Endothelial cell of umbilical vein (primary cell): Measurements from ENCODE around the gene MCF2L. TPM values are rescaled to one million over a fixed set of nuclear protein-coding genes. Genes with fewer than 3 reads are reported as not detected.

Experiments used
- BruUV-seq: library from RNA; stranded (reverse); fragments of 400-500 nt; replicated peaks from 2 replicates; lab custom pipeline; 2021; lab: Mats Ljungman, UMichigan
- CTCF ChIA-PET: fragments of 300-600, 350-600 bp; sonication (Branson Sonifier 250); formaldehyde crosslinking; loops from one replicate; lab custom pipeline; 2021; ENCODE audit warnings: antibody characterized with exemption, inconsistent platforms; lab: Charles Lee
- POLR2A ChIA-PET: fragments of 300-600, 350-600 bp; sonication (Branson Sonifier 250); formaldehyde crosslinking; loops from one replicate; lab custom pipeline; 2021; ENCODE audit warnings: antibody characterized with exemption, inconsistent platforms; lab: Charles Lee
- DNase-seq: peaks from one replicate; pipeline ENCODE4 v3.0.0-alpha.2; 2011; ENCODE audit warnings: low read depth, low spot score
- FAIRE-seq: peaks from 2 replicates; lab custom pipeline; 2011; peaks lifted over from hg19 to GRCh38; lab: Jason Lieb, UNC
- H2AFZ ChIP-seq: 2 replicates; pipeline ENCODE4 v1.6.0; 2012; ENCODE audit warnings: low read depth, low read length, control low read depth, inconsistent platforms
- H3K27ac ChIP-seq: 2 replicates; pipeline ENCODE4 v1.5.1; 2011; ENCODE audit warnings: low read depth, mild to moderate bottlenecking, control low read depth, low read length, moderate library complexity; ENCODE audit not compliant: insufficient read depth
- H3K27me3 ChIP-seq, 2 experiments: 2 replicates each; pipeline versions ENCODE4 v1.6.0 to v1.6.1; 2011; ENCODE audit warnings: low read length in 2 of 2, mixed read lengths in 1 of 2; ENCODE audit not compliant: control insufficient read depth in 2 of 2, insufficient read depth in 2 of 2
- H3K36me3 ChIP-seq, 2 experiments: 2 replicates in 1 of 2; 3 replicates in 1 of 2; pipeline ENCODE4 v1.5.1; 2011; ENCODE audit warnings: low read length in 2 of 2, mild to moderate bottlenecking in 1 of 2, moderate library complexity in 1 of 2; ENCODE audit not compliant: control insufficient read depth in 2 of 2, insufficient read depth in 2 of 2; ENCODE audit errors: extremely low read depth in 1 of 2
- H3K4me1 ChIP-seq: 3 replicates; pipeline ENCODE4 v1.5.1; 2011; ENCODE audit warnings: mild to moderate bottlenecking, low read length; ENCODE audit not compliant: control insufficient read depth, insufficient read depth; ENCODE audit errors: extremely low read depth
- H3K4me2 ChIP-seq: 2 replicates; pipeline ENCODE4 v1.6.1; 2011; ENCODE audit warnings: low read length, control low read depth, mixed read lengths; ENCODE audit not compliant: insufficient read depth
- H3K4me3 ChIP-seq, 3 experiments: fragments of 200-600 bp in 1 of 3; sonication (generic), shearing (Covaris generic) in 1 of 3; replicated peaks in 1 of 3; 2 replicates each; pipeline ENCODE4 v1.5.1; 2011 to 2016; ENCODE audit warnings: control low read depth in 3 of 3, low read length in 3 of 3, mild to moderate bottlenecking in 2 of 3, inconsistent platforms in 1 of 3, low read depth in 1 of 3, moderate library complexity in 1 of 3; ENCODE audit not compliant: insufficient read depth in 1 of 3
- H3K79me2 ChIP-seq: 2 replicates; pipeline ENCODE4 v1.6.0; 2012; ENCODE audit warnings: low read length, inconsistent platforms; ENCODE audit not compliant: control insufficient read depth, insufficient read depth
- H3K9ac ChIP-seq: replicated peaks from 2 replicates; pipeline ENCODE3; 2011; ENCODE audit warnings: low read length, control low read depth; ENCODE audit not compliant: insufficient read depth; ENCODE audit errors: extremely low read depth
- H3K9me1 ChIP-seq: replicated peaks from 3 replicates; pipeline ENCODE4 v1.6.0; 2011; ENCODE audit warnings: mild to moderate bottlenecking, low read length; ENCODE audit not compliant: control insufficient read depth, insufficient read depth; ENCODE audit errors: extremely low read depth
- H3K9me3 ChIP-seq: replicated peaks from 2 replicates; pipeline ENCODE4 v1.5.1; 2012; ENCODE audit warnings: low read length, inconsistent platforms; ENCODE audit not compliant: control insufficient read depth, insufficient read depth
- H4K20me1 ChIP-seq: replicated peaks from 2 replicates; pipeline ENCODE3; 2011; ENCODE audit warnings: mild to moderate bottlenecking, low read length; ENCODE audit not compliant: control insufficient read depth, insufficient read depth; ENCODE audit errors: extremely low read depth
- FOS ChIP-seq: IDR thresholded peaks from 2 replicates; pipeline ENCODE4 v1.6.1; 2011; ENCODE audit warnings: mild to moderate bottlenecking, low read length, moderate library complexity, borderline replicate concordance; ENCODE audit not compliant: insufficient read depth
- GATA2 ChIP-seq: IDR thresholded peaks from 2 replicates; pipeline ENCODE4 v1.7.0; 2011; ENCODE audit warnings: low read depth, mild to moderate bottlenecking, moderate library complexity, mixed read lengths, low read length; ENCODE audit not compliant: insufficient read length, insufficient read depth
- dilution Hi-C: fragments of 300-500 bp; cut with MboI; formaldehyde crosslinking; loops from one replicate; pipeline ENCODE4 v1.15.0; 2019; ENCODE audit warnings: low sequenced_read_pairs; ENCODE audit not compliant: extremely low pct_ligation_motif_present
- intact Hi-C: fragments of 100-400 bp; cut with micrococcal nuclease; formaldehyde crosslinking; loops from one replicate; pipeline ENCODE4 v1.10.0; 2022
- polyA plus RNA-seq, 4 experiments: library from polyadenylated mRNA; depleted of rRNA in 3 of 4; stranded (reverse) in 3 of 4; unstranded in 1 of 4; fragments of >200 nt; gene quantifications; 2 replicates each; pipeline versions ENCODE4 v1.2.1 to v1.2.3, GENCODE V29; 2011 to 2012; ENCODE audit warnings: missing spikeins in 1 of 4
- total RNA-seq: library from RNA; stranded (reverse); gene quantifications from 2 replicates; pipeline ENCODE4 v1.2.3, GENCODE V29; 2021
- TF ChIP-seq, protein P1 (sequence below): IDR thresholded peaks from 2 replicates; pipeline ENCODE4 v1.6.1; 2011; ENCODE audit not compliant: insufficient read depth, insufficient read length

Gene MCF2L
- total and polyA plus RNA-seq, 2 donors (not counting 3 experiments of a cell fraction or from before 2014, with no cell fraction given), result 0.33 to 0.58 TPM

DNA sequence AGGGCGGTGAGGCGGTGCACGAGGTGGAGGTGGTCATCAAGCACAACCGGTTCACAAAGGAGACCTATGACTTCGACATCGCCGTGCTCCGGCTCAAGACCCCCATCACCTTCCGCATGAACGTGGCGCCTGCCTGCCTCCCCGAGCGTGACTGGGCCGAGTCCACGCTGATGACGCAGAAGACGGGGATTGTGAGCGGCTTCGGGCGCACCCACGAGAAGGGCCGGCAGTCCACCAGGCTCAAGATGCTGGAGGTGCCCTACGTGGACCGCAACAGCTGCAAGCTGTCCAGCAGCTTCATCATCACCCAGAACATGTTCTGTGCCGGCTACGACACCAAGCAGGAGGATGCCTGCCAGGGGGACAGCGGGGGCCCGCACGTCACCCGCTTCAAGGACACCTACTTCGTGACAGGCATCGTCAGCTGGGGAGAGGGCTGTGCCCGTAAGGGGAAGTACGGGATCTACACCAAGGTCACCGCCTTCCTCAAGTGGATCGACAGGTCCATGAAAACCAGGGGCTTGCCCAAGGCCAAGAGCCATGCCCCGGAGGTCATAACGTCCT is 180.0 kb downstream of the MCF2L start:
- Histone ChIP-seq H3K27me3 (peaks cover 0 to 10% of the 10 kb centered on the region in 2 experiments), H3K79me2 (no peaks in the 10 kb centered on the region), H3K4me1 (peaks cover 3% of the 10 kb centered on the region), H3K4me2 (no peak overlapping the region), H4K20me1 (no peaks in the 10 kb centered on the region), H3K9me3 (no peaks in the 10 kb centered on the region), H3K4me3 (no peak overlapping the region), H3K9me1 (no peaks in the 10 kb centered on the region), H2AFZ (no peak overlapping the region), H3K36me3 (no peaks in the 10 kb centered on the region), H3K27ac (no peak overlapping the region), H3K9ac (no peak overlapping the region)
- TF ChIP-seq GATA2 (no peak), FOS (no peak)
- TF ChIP-seq, protein P1, sequence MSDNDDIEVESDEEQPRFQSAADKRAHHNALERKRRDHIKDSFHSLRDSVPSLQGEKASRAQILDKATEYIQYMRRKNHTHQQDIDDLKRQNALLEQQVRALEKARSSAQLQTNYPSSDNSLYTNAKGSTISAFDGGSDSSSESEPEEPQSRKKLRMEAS, result no peak
- FAIRE-seq (no peak), DNase-seq (no peak)
- dilution Hi-C loops (no loop called here), intact Hi-C loops (no loop called here)
- no TSS peak for BruUV-seq
- CTCF ChIA-PET, result no interaction called here
- POLR2A ChIA-PET, result no interaction called here

Other genes with a start within 250 kb of the MCF2L start
- gene F7, start 136.6 kb downstream of the MCF2L start, total RNA-seq, result not detected in 2 replicates
- gene F7, start 136.6 kb downstream of the MCF2L start, polyA plus RNA-seq, result not detected in 2 replicates
- gene F10, start 153.6 kb downstream of the MCF2L start, total RNA-seq, result not detected in 2 replicates
- gene F10, start 153.6 kb downstream of the MCF2L start, polyA plus RNA-seq, result 0.14 and 0.25 TPM in 2 replicates
- gene PROZ, start 189.4 kb downstream of the MCF2L start, total RNA-seq, result not detected in 2 replicates
- gene PROZ, start 189.4 kb downstream of the MCF2L start, polyA plus RNA-seq, result not detected in 2 replicates
- 48.5 and 55.6 TPM in 2 replicates for gene PCID2, start 239.5 kb downstream of the MCF2L start, total RNA-seq
- gene PCID2, start 239.5 kb downstream of the MCF2L start, polyA plus RNA-seq, result 43.2 and 52.1 TPM in 2 replicates
- 73.8 and 80.0 TPM in 2 replicates for gene CUL4A, start 240.4 kb downstream of the MCF2L start, total RNA-seq
- gene CUL4A, start 240.4 kb downstream of the MCF2L start, polyA plus RNA-seq, result 34.9 and 37.9 TPM in 2 replicates